GM18873 (cell line): ENCODE results near the gene ALDH1A3.
"Not testable (repeated sequence)": the region's sequence is repeated elsewhere in the genome, so short reads cannot be mapped to it uniquely, and the experiment has no call there.

Experiments used
- ATAC-seq: cut with Tn5 transposase; IDR thresholded peaks from one replicate; pipeline ENCODE4 v1.9.1; 2021; ENCODE audit warnings: mild to moderate bottlenecking, moderate library complexity, moderate number of reproducible peaks; ENCODE audit not compliant: unreplicated experiment, low FRiP score

Gene ALDH1A3

DNA sequence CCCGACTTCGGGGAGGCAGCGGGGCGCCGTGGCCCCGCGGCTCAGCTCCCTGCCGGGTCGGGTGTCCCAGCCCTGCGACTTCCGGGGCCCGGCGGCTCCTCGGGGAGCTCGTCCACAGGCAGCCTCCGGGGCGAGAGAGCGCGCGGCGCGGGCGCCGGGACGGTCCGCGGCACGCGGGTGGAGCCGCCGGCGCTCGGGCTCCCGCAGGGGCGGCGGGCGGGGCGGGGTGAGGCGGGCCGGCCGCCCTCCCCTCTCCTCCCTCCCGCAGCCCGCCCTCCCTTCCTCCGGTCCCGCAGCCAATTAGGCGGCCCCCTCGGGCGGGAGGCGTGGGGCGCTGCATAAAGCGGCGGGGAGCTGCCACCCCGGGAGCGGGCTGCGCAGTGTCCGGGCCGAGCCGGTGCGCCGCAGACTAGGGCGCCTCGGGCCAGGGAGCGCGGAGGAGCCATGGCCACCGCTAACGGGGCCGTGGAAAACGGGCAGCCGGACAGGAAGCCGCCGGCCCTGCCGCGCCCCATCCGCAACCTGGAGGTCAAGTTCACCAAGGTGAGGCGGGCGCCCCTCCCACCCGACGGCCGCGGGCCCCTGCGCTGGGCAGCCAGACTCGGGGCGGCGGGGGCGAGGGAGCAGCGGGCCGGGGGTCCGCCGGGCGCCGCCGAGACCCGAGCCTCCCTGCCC, at the start of gene ALDH1A3:
Gene ALDH1A3, plus strand, starts transcription at position 368 of the 675 bp plus-strand sequence. Its CDS starts 77 bp downstream, at position 445.
- no peak for ATAC-seq

DNA sequence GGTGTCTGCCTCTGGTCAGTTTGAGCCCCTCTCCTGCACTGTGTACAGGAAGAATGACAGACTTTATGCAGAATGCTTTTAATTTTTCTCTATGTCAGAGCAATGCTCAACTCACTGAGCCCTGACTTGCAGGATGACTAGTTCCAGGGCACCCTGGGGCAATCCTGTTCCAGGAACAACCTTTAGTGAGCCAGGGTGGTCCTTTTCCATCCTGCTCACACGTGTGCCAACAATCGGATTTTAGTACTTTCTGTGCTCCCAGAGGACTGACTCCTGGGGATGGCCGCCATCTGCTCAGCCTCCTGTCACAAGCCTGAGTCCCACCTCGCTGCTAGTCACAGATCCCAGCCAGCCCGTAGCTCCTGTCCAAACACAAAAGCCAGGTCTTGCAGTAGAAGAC, 48.2 kb upstream of the ALDH1A3 start:
- no peak for ATAC-seq

DNA sequence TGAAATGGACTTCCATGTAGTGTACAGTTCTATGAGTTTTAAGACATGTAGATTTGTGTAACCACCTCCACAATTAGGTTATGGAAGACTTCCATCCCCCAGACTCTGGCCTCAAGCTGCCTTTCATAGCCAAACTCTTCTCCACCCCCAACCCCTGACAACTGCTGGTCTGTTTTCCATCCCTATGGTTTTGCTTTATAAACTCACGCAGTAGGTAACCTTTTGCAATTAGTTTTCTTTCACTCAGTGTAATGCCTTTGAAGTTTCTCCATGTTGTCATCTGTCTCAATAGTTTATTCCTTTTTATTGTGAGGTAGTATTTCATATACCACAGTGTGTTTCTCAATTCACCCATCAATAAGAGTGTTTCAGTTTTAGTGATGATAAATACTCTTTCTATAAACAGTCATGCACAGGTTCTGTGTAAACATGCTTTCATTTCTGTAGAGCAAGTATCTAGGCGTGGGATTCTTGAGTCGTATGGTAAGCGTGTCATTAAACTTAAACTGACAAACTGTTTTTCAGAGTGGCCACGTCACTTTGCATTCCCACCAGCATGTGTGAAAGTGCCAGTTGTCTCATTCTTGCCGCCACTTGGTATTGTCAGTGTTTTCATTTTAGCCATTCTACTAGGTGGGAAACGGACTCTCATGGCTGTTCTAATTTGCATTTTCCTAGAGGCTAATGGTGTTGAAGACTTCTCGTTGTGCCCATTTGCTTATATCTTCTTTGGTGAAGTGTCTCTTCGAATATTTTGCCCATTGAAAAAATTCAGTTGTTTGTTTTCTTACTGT, 47.3 kb upstream of the ALDH1A3 start:
- no peak for ATAC-seq

DNA sequence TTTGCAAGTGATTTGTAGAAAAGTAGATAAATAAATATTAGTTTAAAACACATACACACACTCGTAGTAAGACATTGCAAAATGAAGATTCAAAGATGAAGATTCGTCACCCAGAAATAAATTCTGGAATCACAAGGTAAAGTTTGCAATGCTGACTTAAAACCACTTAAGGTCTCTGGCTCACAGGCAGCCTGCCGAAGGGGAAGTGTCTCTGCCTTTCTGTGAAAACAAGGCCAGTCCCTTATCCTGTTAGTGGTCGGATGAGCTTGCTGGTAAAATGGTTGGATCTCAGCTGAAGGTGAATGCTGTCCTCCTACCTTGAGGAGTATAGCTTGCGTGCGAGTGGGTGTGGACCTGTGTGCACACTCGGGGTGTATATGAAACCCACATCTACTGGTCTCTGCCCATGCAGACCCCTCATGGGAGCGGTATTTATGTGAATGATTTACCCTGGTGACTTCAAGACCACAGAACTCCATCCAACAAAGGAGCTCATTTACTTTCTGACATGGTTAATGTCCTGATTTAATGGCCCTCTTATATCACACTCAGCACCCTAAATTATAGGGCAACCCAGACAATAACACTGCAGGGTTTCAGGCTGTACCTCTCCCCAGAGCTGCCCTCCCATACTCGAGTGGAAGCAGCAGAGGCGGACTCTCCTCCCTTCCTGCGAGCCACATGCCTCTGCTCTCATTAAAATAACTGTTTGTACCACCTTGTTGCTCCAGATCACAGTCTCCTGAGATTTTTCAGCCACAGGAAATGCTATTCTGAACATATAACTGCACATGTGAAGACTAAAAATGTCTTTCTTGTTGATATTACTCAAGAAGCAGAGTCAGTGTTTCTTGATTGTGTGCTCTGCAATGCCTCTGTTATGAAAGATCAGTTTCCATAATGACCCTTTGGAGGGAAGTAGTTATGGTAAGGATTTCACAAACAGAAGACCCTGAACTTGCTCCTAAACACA, 45.9 kb upstream of the ALDH1A3 start:
- ATAC-seq, result no peak

DNA sequence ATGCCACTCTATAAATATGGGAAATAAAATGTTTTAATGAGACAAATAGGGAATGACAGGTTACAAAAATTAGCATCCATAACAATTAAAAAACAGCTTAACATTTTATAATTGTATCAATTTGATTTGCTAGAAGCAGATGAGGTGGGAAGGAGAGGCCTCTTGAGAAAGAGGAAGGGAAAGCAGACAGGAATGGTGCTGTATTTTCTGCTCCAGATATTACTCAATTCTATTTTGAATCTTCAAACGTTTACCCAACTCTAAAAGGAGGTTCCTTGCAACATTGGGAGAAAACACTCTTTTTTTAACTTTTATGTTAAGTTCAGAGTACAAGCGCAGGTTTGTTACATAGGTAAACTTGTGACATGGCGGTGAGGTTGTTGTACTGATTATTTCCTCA, 44.9 kb upstream of the ALDH1A3 start:
- no peak for ATAC-seq

DNA sequence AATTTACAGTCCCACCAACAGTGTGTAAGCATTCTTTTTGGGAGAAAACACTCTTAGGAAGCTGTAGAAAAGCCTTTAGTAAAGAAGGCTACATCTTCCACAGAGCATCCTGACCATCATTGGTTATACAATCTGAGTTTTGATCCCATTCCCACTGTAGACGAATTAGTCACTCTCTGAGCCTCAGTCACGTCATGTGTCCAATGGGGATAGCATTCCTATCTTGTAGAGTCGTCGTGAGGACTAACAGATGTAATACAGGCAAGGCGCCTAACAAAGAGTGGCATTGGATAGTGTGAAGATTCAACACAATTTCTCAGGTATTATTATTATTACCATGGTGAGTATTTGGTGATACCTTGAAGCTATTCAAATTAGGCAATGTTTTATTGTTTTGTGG, 44.0 kb upstream of the ALDH1A3 start:
- ATAC-seq, result no peak

DNA sequence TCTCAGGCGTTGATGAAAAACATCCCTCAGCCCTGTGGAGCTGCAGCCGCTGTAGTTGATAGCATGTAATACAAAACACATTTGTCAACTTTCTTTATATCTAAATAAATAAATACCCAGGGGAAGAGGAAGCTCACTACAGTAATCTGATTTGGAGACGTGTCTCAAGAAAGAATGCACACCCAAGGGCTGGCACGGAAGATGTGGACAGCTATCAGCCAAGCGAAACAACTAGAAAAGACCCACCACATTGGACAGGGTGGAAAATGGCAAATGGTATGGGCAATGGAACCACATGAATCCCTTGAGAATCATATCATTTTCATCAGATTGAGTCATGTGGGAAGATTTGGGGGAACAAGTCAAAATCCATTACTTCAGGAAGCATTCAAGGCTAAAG, 43.1 kb upstream of the ALDH1A3 start:
- ATAC-seq, result no peak

DNA sequence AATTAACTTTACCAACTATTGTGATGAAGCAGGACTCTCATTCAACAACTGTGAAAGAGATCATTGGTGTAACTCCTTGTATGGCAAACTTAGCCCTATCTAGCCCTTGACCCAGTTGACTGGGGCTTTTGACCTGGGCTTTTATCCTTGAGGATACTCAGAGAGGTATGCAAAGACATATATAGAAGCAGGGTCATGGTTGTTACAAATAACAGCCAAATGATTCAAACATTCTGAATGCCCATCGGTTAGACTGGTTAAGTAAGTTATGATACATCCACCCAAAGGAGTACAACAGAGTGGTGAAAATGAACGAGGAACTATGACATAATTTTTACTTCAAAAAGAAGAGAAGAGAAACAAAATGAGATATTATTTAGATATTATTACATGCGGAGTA, 38.2 kb upstream of the ALDH1A3 start:
- ATAC-seq, result no peak

DNA sequence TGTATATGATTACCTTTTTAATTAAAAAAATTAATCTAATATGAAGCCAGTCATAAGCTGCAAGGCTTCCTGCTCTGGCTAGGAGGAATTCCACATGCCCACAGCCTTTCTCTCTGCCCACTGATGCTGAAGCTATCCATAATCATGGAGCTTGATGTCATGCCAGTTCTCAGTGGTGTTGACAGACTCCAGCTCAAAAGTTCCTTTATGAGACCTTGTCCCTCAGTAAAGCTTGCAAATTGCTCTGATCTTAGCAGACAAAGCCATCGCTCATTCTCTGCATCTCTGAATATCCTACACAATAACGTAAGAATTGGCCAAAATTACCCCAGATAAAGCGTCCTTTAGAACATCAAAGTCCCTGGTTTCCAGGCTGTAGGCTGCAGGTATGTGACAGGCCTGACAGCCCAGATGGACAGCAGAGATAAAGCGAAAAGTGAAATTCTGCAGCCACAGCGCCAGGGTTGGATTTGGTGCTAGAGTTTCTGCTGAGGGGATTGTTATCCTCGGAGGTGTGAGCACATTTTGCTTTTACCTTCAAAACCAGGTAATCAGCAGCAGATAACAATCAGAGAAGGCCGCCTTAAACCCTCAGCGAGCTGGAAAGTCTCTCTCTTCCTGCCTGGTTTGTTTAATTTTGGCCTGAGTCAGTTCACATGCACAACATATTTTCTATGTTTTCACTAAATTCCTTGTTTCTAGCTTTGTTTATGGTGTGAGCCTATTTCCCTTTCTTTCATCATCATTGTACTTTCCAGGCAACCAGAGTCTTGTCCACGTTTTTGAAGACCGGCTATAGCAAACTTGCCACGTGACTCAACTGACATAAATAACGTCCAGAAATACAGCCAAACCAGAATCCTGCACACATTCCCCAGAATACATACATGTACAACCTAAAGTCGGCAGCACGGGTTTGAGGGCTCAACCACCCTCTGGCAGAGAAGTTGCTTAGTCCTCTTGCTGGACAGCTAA, 36.6 kb upstream of the ALDH1A3 start:
- ATAC-seq, result no peak

DNA sequence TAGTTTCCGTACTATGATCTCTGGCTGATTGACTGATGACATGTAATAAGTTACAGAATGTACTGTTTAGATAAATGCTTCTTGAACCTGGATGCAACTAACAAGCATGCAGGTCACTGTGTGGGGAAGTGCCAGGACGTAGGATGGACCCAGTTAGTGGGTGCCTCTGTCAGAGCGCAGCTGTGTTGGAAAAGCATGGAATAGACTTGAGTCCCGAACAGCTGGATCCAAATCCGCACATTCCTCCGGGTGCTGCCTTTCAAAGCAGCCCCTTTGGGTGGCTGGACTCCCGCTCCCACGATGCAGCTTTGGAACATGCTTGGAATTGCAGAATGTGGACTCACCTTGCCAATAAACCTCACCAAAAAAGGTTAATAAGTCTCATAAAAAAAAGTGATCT, 35.5 kb upstream of the ALDH1A3 start:
- ATAC-seq, result no peak

DNA sequence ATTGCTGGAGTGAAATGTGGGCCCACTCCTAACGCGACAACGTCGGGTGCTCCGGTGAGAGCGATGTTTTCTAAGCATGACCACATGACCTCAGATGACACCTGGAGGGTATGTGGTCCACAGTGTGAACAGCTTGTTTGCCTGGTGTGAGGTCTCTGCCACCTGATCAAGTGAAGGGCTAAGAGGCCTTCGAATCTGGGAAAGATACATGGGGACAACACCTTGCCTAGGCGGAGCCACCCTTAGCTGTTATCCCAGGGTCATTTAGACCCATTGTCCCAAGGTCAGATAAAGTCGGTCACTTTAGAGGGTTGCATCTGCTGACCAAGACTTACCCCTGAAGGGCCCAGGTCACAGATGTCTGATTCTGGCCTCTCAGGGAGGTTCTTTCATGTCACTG, 34.9 kb upstream of the ALDH1A3 start:
- no peak for ATAC-seq

DNA sequence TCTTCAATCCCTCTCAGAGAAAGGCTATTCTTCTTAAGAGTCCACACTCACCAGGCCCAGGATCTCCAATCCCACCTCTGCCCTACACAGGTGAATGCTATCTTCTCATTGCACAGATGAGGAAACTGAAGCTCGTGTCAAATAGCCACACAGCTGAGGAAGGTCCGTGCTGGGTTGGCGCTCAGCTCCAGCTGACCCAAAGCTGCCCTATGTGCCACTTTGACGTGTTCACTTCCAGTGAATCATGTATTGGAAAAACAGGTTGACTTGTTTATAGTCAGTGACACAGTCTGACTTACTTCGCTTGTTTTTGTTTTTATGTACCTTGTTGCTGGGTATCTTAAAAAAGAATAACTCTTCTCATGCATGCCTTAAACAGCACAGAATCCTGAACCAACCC, 32.4 kb upstream of the ALDH1A3 start:
- no peak for ATAC-seq

DNA sequence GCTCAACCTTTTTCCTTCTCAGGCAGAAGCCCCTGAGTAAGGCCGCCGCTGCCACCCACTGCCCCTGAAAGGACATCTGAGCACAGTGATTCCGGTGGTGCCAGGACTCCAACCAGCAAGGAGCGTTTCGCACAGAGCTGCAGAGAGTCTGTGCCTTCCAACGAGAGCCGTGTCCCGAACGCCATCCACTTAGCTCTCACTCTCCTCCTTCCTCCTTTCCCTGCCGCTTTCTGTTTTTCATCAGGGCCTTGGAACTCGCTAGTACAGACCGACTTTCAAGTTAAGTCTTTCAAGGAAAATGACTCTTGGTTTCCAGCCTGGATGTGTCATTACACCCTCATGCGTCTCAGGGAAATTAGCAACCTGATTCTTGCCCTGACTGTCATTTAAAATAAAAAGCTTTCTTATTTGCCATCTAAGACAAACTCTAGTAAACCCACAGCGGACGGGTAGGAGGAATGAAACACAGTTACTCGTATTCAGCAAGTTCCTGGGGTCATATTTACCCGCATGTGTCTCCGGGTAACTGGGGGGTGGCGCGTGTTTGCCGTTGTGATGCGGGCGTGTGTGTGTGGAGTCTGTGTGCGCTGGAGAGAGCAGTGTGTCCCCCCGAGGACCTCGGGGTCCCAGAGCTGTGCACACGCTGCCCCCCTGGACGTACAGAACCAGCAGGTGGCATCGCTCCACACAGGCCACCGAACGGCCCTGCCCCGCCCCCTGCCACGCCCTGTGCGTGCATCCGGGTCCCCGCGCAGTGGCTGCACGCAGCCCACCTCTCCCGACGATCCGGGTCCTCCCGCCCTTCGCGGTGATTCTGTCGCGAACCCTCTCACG, 30.4 kb upstream of the ALDH1A3 start:
- ATAC-seq, result no peak

DNA sequence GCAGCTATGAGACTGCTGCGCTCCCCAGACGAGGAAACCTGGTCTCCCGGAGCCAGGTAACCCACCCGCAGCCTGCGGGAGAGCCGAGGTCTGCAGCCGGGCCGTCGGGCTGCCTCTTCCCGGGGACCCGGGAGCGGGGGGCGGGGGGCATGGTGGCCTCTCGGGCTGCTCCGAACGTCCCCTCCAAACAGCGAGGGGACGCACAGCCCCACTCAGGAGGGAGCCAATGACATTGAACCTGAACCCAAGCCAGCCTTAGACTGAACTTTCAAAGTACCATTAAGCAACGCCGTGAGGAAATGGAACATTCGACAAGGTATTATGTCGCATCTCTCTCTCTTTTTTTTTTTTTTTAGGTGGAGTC, 29.8 kb upstream of the ALDH1A3 start:
- no peak for ATAC-seq

DNA sequence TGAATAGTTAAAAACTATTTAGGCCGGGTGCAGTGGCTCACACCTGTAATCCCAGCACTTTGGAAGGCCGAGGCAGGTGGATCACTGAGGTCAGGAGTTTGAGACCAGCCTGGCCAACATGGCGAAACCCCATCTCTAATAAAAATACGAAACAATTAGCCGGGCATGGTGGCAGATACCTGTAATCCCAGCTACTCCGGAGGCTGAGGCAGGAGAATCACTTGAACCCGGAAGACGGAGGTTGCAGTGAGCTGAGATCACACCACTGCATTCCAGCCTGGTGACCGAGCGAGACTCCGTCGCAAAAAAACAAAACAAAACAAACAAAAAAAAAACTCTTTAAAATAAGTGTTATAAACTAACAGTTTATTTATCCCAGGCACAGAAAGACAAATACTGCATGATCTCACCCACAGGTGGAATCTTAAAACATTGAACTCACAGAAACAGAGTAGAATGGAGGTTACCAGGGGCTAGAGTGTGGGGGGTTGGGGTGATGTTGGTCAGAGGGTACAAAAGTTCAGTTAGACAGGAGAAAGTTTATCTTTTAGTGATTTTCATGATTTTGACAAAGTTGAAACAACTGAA, 28.1 kb upstream of the ALDH1A3 start:
- ATAC-seq, result not testable (repeated sequence)

DNA sequence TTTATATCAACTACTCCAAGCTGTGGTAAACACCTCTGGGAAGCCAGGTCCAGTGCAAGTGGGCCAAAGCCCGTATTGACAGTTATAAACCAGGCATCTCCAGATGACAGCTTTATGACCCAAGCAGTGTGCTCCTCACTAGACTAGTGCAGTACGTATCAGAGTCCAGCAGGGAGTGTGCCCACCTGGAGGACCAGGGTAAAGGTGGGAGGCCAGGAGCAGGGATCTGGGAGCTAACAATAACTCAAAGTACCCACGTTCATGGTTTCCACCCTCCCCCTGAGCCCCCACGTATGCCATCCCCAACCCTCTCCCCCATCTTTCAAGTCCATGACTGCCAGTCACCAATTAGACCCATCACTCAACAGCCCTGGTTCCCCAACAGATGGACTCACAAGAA, 27.0 kb upstream of the ALDH1A3 start:
- no peak for ATAC-seq

DNA sequence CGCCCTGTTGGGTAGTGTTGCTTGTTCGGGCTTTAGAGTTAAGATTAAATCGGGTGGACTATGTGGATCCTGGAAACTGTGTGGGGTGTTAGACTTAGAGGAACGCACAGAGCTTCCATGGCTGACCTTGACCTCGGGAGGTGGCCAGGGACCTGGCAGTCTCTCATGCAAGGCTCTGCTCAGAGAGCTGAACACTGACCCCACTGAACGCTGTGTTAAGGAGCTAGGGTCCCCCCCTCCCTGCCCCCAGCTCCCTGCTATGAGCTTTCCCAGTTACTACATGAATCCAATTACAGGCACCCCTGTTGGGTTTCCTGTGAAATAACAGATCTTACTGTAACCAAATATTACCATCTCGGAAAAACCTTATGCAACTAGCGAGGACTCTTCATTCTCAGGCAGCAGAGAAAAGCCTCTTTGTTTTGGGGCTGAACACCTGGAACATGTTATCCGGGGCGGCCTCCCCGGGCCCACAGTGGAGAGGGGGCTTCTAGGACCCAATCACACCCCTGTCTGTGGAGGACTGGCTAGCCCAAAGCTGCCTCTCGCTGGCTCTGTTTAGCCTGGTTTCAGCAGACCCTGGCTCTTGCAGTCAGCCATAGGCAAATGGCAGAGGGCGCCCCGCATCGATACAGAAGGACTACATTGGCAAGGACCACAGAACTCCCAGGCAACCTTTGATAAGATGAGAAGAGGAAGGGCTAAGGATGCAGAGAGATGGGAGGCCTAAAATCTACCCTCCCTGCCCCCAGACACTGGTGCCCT, 25.8 kb upstream of the ALDH1A3 start:
- ATAC-seq, result no peak

DNA sequence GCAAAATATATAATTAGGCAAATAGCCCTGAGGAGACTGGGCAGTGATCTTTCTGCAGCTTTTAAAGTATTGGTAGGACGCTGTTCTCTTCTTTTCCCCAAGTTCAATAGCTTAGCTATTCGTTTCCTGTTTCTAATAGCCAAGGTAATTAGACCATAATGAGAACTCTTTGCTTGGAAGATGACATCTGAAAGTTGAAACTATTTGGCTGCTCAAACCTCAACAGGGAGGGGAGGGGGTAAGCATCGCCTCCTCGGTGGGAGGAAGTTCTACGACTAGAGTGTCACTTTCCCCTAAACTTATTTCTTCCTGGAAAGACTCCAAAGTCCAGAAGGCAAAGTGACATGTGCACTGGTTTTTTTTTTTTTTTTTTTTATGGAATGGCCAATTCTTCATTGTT, 22.8 kb upstream of the ALDH1A3 start:
- ATAC-seq, result no peak
